Stimulated activated effector memory CD8-positive, alpha-beta T cell treated with anti-CD3 and anti-CD28 coated beads, Interleukin-12 subunit alpha, Interleukin-12 subunit beta, amount 100 ng/mL, for 72 hours (primary cell): ENCODE data around the gene THSD7A.

ENCODE experiments used
- ATAC-seq: fragments of 150-1000 bp; cut with Tn5 transposase; 2 replicates; pipeline ENCODE4 v1.10.0; 2021
- DNase-seq, 2 donors: peaks; one replicate each; pipeline ENCODE4 v3.0.0; 2021 to 2022; ENCODE audit warnings: low spot score in 2 of 2
- H3K27ac Mint-ChIP-seq: one replicate; pipeline ENCODE4 v1.8.0; 2022; ENCODE audit warnings: mild to moderate bottlenecking, mixed read lengths
- H3K36me3 Mint-ChIP-seq: one replicate; pipeline ENCODE4 v1.8.0; 2022; ENCODE audit warnings: mild to moderate bottlenecking, mixed read lengths
- H3K4me1 Mint-ChIP-seq: one replicate; pipeline ENCODE4 v1.8.0; 2022; ENCODE audit warnings: mixed read lengths
- H3K4me3 Mint-ChIP-seq: one replicate; pipeline ENCODE4 v1.8.0; 2022; ENCODE audit warnings: mild to moderate bottlenecking, mixed read lengths
- H3K9me3 Mint-ChIP-seq: one replicate; pipeline ENCODE4 v1.8.0; 2022; ENCODE audit warnings: mixed read lengths

Gene THSD7A

GRCh38 chr7:11749629-11750028 is 82.4 kb downstream of the THSD7A start:
- Mint-ChIP-seq H3K36me3 (no peaks in the 10 kb centered on the region), H3K27ac (no peak overlapping the region), H3K9me3 (peaks cover 3% of the 10 kb centered on the region), H3K4me3 (no peak overlapping the region), H3K4me1 (no peaks in the 10 kb centered on the region)
- DNase-seq, result no peak
- no peak for ATAC-seq

- H3K9me3 Mint-ChIP-seq, result peaks cover 3% of the 10 kb centered on the region
- no peak overlapping the region for H3K4me3 Mint-ChIP-seq
- DNase-seq (no peak), ATAC-seq (no peak)
- H3K36me3 Mint-ChIP-seq, result no peaks in the 10 kb centered on the region
- no peak overlapping the region for H3K27ac Mint-ChIP-seq
- H3K4me1 Mint-ChIP-seq, result no peaks in the 10 kb centered on the region
Measured at GRCh38 chr7:11748884-11749283, 83.1 kb downstream of the THSD7A start.

- Mint-ChIP-seq H3K27ac (no peak overlapping the region), H3K36me3 (no peaks in the 10 kb centered on the region), H3K4me1 (no peaks in the 10 kb centered on the region), H3K4me3 (no peak overlapping the region), H3K9me3 (no peaks in the 10 kb centered on the region)
- ATAC-seq (no peak), DNase-seq (no peak)
Measured at GRCh38 chr7:11747715-11748485, 84.1 kb downstream of the THSD7A start.

GRCh38 chr7:11746591-11746990 is 85.4 kb downstream of the THSD7A start:
- no peak overlapping the region for H3K4me3 Mint-ChIP-seq
- no peak for DNase-seq
- no peak overlapping the region for H3K27ac Mint-ChIP-seq
- H3K9me3 Mint-ChIP-seq, result no peaks in the 10 kb centered on the region
- H3K36me3 Mint-ChIP-seq, result no peaks in the 10 kb centered on the region
- no peaks in the 10 kb centered on the region for H3K4me1 Mint-ChIP-seq
- no peak for ATAC-seq

- H3K36me3 Mint-ChIP-seq, result no peaks in the 10 kb centered on the region
- no peak for ATAC-seq
- no peak overlapping the region for H3K27ac Mint-ChIP-seq
Measured at GRCh38 chr7:11743548-11743947, 88.5 kb downstream of the THSD7A start.

GRCh38 chr7:11743016-11743415 is 89.0 kb downstream of the THSD7A start:
- ATAC-seq (no peak), DNase-seq (no peak)
- H3K4me3 Mint-ChIP-seq, result no peak overlapping the region
- no peaks in the 10 kb centered on the region for H3K9me3 Mint-ChIP-seq
- no peaks in the 10 kb centered on the region for H3K4me1 Mint-ChIP-seq
- H3K36me3 Mint-ChIP-seq, result no peaks in the 10 kb centered on the region
- no peak overlapping the region for H3K27ac Mint-ChIP-seq

More at GRCh38 chr7:11743548-11743947, 88.5 kb downstream of the THSD7A start:
- H3K4me1 Mint-ChIP-seq, result no peaks in the 10 kb centered on the region
- H3K9me3 Mint-ChIP-seq, result no peaks in the 10 kb centered on the region
- DNase-seq, result no peak
- H3K4me3 Mint-ChIP-seq, result no peak overlapping the region

GRCh38 chr7:11742496-11742895 is 89.5 kb downstream of the THSD7A start:
- Mint-ChIP-seq H3K36me3 (no peaks in the 10 kb centered on the region), H3K4me3 (no peak overlapping the region), H3K4me1 (no peaks in the 10 kb centered on the region), H3K27ac (no peak overlapping the region), H3K9me3 (no peaks in the 10 kb centered on the region)
- no peak for ATAC-seq
- DNase-seq, result no peak

GRCh38 chr7:11737723-11738122 is 94.3 kb downstream of the THSD7A start:
- H3K4me1 Mint-ChIP-seq, result no peaks in the 10 kb centered on the region
- ATAC-seq, result no peak
- H3K27ac Mint-ChIP-seq, result no peak overlapping the region
- DNase-seq, result no peak
- H3K9me3 Mint-ChIP-seq, result peaks cover 7% of the 10 kb centered on the region
- H3K4me3 Mint-ChIP-seq, result no peak overlapping the region
- no peaks in the 10 kb centered on the region for H3K36me3 Mint-ChIP-seq

- H3K9me3 Mint-ChIP-seq, result peaks cover 8% of the 10 kb centered on the region
- DNase-seq (no peak), ATAC-seq (no peak)
- H3K4me1 Mint-ChIP-seq, result no peaks in the 10 kb centered on the region
- no peak overlapping the region for H3K27ac Mint-ChIP-seq
- H3K36me3 Mint-ChIP-seq, result no peaks in the 10 kb centered on the region
- no peak overlapping the region for H3K4me3 Mint-ChIP-seq
Measured at GRCh38 chr7:11732207-11732606, 99.8 kb downstream of the THSD7A start.

- H3K36me3 Mint-ChIP-seq, result no peaks in the 10 kb centered on the region
Measured at GRCh38 chr7:11730725-11731124, 101.3 kb downstream of the THSD7A start.

GRCh38 chr7:11727864-11728263 is 104.1 kb downstream of the THSD7A start:
- no peak overlapping the region for H3K4me3 Mint-ChIP-seq
- ATAC-seq, result no peak
- DNase-seq, result no peak
- no peak overlapping the region for H3K27ac Mint-ChIP-seq
- peaks cover 5% of the 10 kb centered on the region for H3K9me3 Mint-ChIP-seq
- H3K4me1 Mint-ChIP-seq, result no peaks in the 10 kb centered on the region
- H3K36me3 Mint-ChIP-seq, result no peaks in the 10 kb centered on the region

More at GRCh38 chr7:11730725-11731124, 101.3 kb downstream of the THSD7A start:
- ATAC-seq (no peak), DNase-seq (no peak)
- Mint-ChIP-seq H3K4me1 (no peaks in the 10 kb centered on the region), H3K9me3 (peaks cover 8% of the 10 kb centered on the region), H3K27ac (no peak overlapping the region), H3K4me3 (no peak overlapping the region)

- H3K4me3 Mint-ChIP-seq, result no peak overlapping the region
- no peaks in the 10 kb centered on the region for H3K36me3 Mint-ChIP-seq
- ATAC-seq, result no peak
- H3K4me1 Mint-ChIP-seq, result no peaks in the 10 kb centered on the region
- peaks cover 5% of the 10 kb centered on the region for H3K9me3 Mint-ChIP-seq
- no peak overlapping the region for H3K27ac Mint-ChIP-seq
- DNase-seq, result no peak
Measured at GRCh38 chr7:11726794-11727155, 105.2 kb downstream of the THSD7A start.

GRCh38 chr7:11726001-11726793 is 105.8 kb downstream of the THSD7A start:
- Mint-ChIP-seq H3K27ac (no peak overlapping the region), H3K9me3 (peaks cover 5% of the 10 kb centered on the region), H3K4me1 (no peaks in the 10 kb centered on the region), H3K36me3 (no peaks in the 10 kb centered on the region), H3K4me3 (no peak overlapping the region)
- DNase-seq (no peak), ATAC-seq (no peak)

GRCh38 chr7:11716185-11716584 is 115.8 kb downstream of the THSD7A start:
- Mint-ChIP-seq H3K9me3 (peaks cover 7% of the 10 kb centered on the region), H3K4me1 (no peaks in the 10 kb centered on the region), H3K36me3 (no peaks in the 10 kb centered on the region), H3K27ac (no peak overlapping the region), H3K4me3 (no peak overlapping the region)
- DNase-seq (no peak), ATAC-seq (no peak)

- ATAC-seq, result no peak
- no peak for DNase-seq
- H3K4me3 Mint-ChIP-seq, result no peak overlapping the region
- no peak overlapping the region for H3K27ac Mint-ChIP-seq
- peaks cover 7% of the 10 kb centered on the region for H3K9me3 Mint-ChIP-seq
- H3K4me1 Mint-ChIP-seq, result no peaks in the 10 kb centered on the region
- no peaks in the 10 kb centered on the region for H3K36me3 Mint-ChIP-seq
Measured at GRCh38 chr7:11714676-11715075, 117.3 kb downstream of the THSD7A start.

GRCh38 chr7:11714205-11714604 is 117.8 kb downstream of the THSD7A start:
- Mint-ChIP-seq H3K9me3 (peaks cover 7% of the 10 kb centered on the region), H3K36me3 (no peaks in the 10 kb centered on the region), H3K4me3 (no peak overlapping the region), H3K4me1 (no peaks in the 10 kb centered on the region), H3K27ac (no peak overlapping the region)
- ATAC-seq (no peak), DNase-seq (no peak)
